PC-3 (cell line): ENCODE results near the gene C11orf71. TPM values are rescaled to one million over a fixed set of nuclear protein-coding genes. Genes with fewer than 3 reads are reported as not detected.
A peak's percentile ranks its signal among the peaks of the same experiment; 100 is the strongest.

Source experiments
- ATAC-seq: fragments of 200-7000 bp; cut with Tn5 transposase; 2 replicates; pipeline ENCODE4 v1.9.1; 2020; ENCODE audit warnings: mild to moderate bottlenecking, moderate library complexity
- BruUV-seq: library from RNA; stranded (reverse); fragments of 400-500 nt; replicated peaks from 2 replicates; lab custom pipeline; 2021; lab: Mats Ljungman, UMichigan
- CTCF ChIA-PET: fragments of 300-600 bp; sonication (Branson Sonifier 250); formaldehyde crosslinking; loops from one replicate; lab custom pipeline; 2022; ENCODE audit warnings: antibody characterized with exemption; lab: Charles Lee
- POLR2A ChIA-PET: fragments of 300-600 bp; sonication (Branson Sonifier 250); formaldehyde crosslinking; loops from one replicate; lab custom pipeline; 2022; ENCODE audit warnings: antibody characterized with exemption; ENCODE audit not compliant: unreplicated experiment; lab: Charles Lee
- DNase-seq: peaks from one replicate; pipeline ENCODE4 v3.0.0-alpha.2; 2015
- H2AFZ ChIP-seq: fragments of 300-600 bp; sonication (generic); 2 replicates; pipeline ENCODE4 v1.6.0; 2016; ENCODE audit warnings: antibody characterized with exemption, low read length
- H3F3A ChIP-seq: fragments of 300-600 bp; sonication (generic); one replicate; pipeline ENCODE4 v1.6.0; 2017; ENCODE audit warnings: antibody characterized with exemption, low read length, control low read depth, mild to moderate bottlenecking; ENCODE audit not compliant: unreplicated experiment
- H3K27ac ChIP-seq: fragments of 300-600 bp; sonication (generic); 2 replicates; pipeline ENCODE4 v1.5.1; 2016; ENCODE audit warnings: mild to moderate bottlenecking, low read length
- H3K27me3 ChIP-seq: fragments of 300-600 bp; sonication (generic); 2 replicates; pipeline ENCODE4 v1.6.1; 2016; ENCODE audit warnings: low read length, mixed read lengths
- H3K36me3 ChIP-seq: fragments of 300-600 bp; sonication (generic); 2 replicates; pipeline ENCODE4 v1.6.1; 2016; ENCODE audit warnings: low read depth, mixed run types, low read length, mixed read lengths
- H3K4me1 ChIP-seq: fragments of 300-600 bp; sonication (generic); 2 replicates; pipeline ENCODE4 v1.5.1; 2016; ENCODE audit warnings: low read length; ENCODE audit not compliant: insufficient read depth
- H3K4me2 ChIP-seq: fragments of 300-600 bp; sonication (generic); 2 replicates; pipeline ENCODE4 v1.6.0; 2016; ENCODE audit warnings: low read length
- H3K4me3 ChIP-seq: fragments of 300-600 bp; sonication (generic); 2 replicates; pipeline ENCODE4 v1.5.1; 2016; ENCODE audit warnings: mild to moderate bottlenecking, low read length, mixed read lengths
- H3K79me2 ChIP-seq: fragments of 300-600 bp; sonication (generic); 2 replicates; pipeline ENCODE4 v1.6.1; 2017; ENCODE audit warnings: low read length, mixed read lengths
- H3K9ac ChIP-seq: fragments of 300-600 bp; sonication (generic); 2 replicates; pipeline ENCODE4 v1.6.0; 2016; ENCODE audit warnings: mild to moderate bottlenecking, low read length
- H3K9me2 ChIP-seq: fragments of 300-600 bp; sonication (generic); replicated peaks from 2 replicates; pipeline ENCODE4 v1.6.1; 2016; ENCODE audit warnings: mixed run types, low read length, mixed read lengths
- H3K9me3 ChIP-seq: fragments of 300-600 bp; sonication (generic); 2 replicates; pipeline ENCODE4 v1.6.1; 2016; ENCODE audit warnings: low read length, mixed read lengths
- H4K20me1 ChIP-seq: fragments of 300-600 bp; sonication (generic); 2 replicates; pipeline ENCODE4 v1.6.1; 2016; ENCODE audit warnings: low read length, mixed read lengths
- CTCF ChIP-seq: fragments of 300-600 bp; sonication (generic); conservative IDR thresholded peaks from 2 replicates; pipeline ENCODE4 v1.5.1; 2017; ENCODE audit warnings: antibody characterized with exemption, low read depth, mild to moderate bottlenecking, low read length
- EZH2 ChIP-seq: fragments of 300-600 bp; sonication (generic); IDR thresholded peaks from one replicate; pipeline ENCODE4 v1.6.1; 2017; ENCODE audit warnings: antibody characterized with exemption, mild to moderate bottlenecking, low read length; ENCODE audit not compliant: unreplicated experiment
- EZH2phosphoT487 ChIP-seq: fragments of 300-600 bp; sonication (generic); IDR thresholded peaks from 2 replicates; pipeline ENCODE4 v1.6.1; 2018; ENCODE audit warnings: mild to moderate bottlenecking, antibody characterized with exemption, low read length, borderline replicate concordance
- intact Hi-C: fragments of 100-400 bp; cut with micrococcal nuclease; formaldehyde crosslinking; loops from 2 replicates; pipeline ENCODE4 v1.9.0; 2023
- total RNA-seq: library from RNA; depleted of rRNA; stranded (reverse); fragments of >200 nt; gene quantifications from 2 replicates; pipeline ENCODE4 v1.2.3, GENCODE V29; 2014

C11orf71 gene
- total RNA-seq, 1 experiment from 2014 or later: 8.1 TPM

- Histone ChIP-seq H4K20me1 (no peaks in the 10 kb centered on the region), H3K4me2 (no peak overlapping the region), H3K4me1 (no peaks in the 10 kb centered on the region), H3K27me3 (no peaks in the 10 kb centered on the region), H3K36me3 (no peaks in the 10 kb centered on the region), H3K9me3 (no peaks in the 10 kb centered on the region), H3K79me2 (no peaks in the 10 kb centered on the region), H3F3A (no peaks in the 10 kb centered on the region), H3K27ac (no peak overlapping the region), H3K9me2 (0 out of 2 replicates have a peak, but pooled peaks cover 4% of the 10 kb centered on the region), H3K4me3 (no peak overlapping the region), H3K9ac (no peak overlapping the region), H2AFZ (no peak overlapping the region)
- CTCF ChIA-PET: interaction anchor here (0.6 kb wide), 1 partner anchor 82 kb away, joined by 3 read pairs; no protein-coding TSS in a partner anchor
- ATAC-seq (no peak), DNase-seq (no peak)
- TF ChIP-seq CTCF (no peak), EZH2 (no peak), EZH2phosphoT487 (no peak)
- BruUV-seq: no TSS peak
- POLR2A ChIA-PET: no interaction called here
- intact Hi-C loops: no loop called here
These were observed 30.0 kb upstream of the C11orf71 start for GRCh38 chr11:114430290-114430689.

- H3K9ac ChIP-seq: no peak overlapping the region
- no peak overlapping the region for H2AFZ ChIP-seq
- DNase-seq (no peak), ATAC-seq (no peak)
- H3K4me2 ChIP-seq: no peak overlapping the region
- H4K20me1 ChIP-seq: no peaks in the 10 kb centered on the region
- H3K36me3 ChIP-seq: no peaks in the 10 kb centered on the region
- H3K79me2 ChIP-seq: no peaks in the 10 kb centered on the region
- no peaks in the 10 kb centered on the region for H3K4me1 ChIP-seq
- H3F3A ChIP-seq: no peaks in the 10 kb centered on the region
- POLR2A ChIA-PET: no interaction called here
- intact Hi-C loops: no loop called here
- TF ChIP-seq EZH2 (no peak), EZH2phosphoT487 (no peak), CTCF (no peak)
- no peak overlapping the region for H3K4me3 ChIP-seq
- CTCF ChIA-PET: no interaction called here
- no peaks in the 10 kb centered on the region for H3K9me2 ChIP-seq
- no peak overlapping the region for H3K27ac ChIP-seq
- no peaks in the 10 kb centered on the region for H3K27me3 ChIP-seq
- BruUV-seq: no TSS peak
- no peaks in the 10 kb centered on the region for H3K9me3 ChIP-seq
These were observed 26.0 kb upstream of the C11orf71 start for GRCh38 chr11:114426280-114426679.

GRCh38 chr11:114416441-114416961 is 16.2 kb upstream of the C11orf71 start:
- Histone ChIP-seq H3F3A (no peaks in the 10 kb centered on the region), H4K20me1 (no peaks in the 10 kb centered on the region), H3K79me2 (no peaks in the 10 kb centered on the region), H3K4me2 (0 out of 2 replicates have a peak overlapping the region, but pooled peaks have one; percentile 7), H2AFZ (no peak overlapping the region), H3K27ac (no peak overlapping the region), H3K9me3 (no peaks in the 10 kb centered on the region), H3K27me3 (no peaks in the 10 kb centered on the region), H3K4me1 (peaks cover 12% of the 10 kb centered on the region), H3K36me3 (no peaks in the 10 kb centered on the region), H3K9me2 (no peaks in the 10 kb centered on the region), H3K4me3 (no peak overlapping the region), H3K9ac (no peak overlapping the region)
- DNase-seq: peak; percentile 87
- TF ChIP-seq CTCF (no peak), EZH2phosphoT487 (no peak), EZH2 (no peak)
- ChIA-PET CTCF (no interaction called here), POLR2A (no interaction called here)
- intact Hi-C loops: no loop called here
- ATAC-seq: peak; percentile 82
- BruUV-seq: no TSS peak
